Left ventricle myocardium inferior (tissue), 1 donor: Measurements from ENCODE around the gene WAS. TPM values are rescaled to one million over a fixed set of nuclear protein-coding genes. Genes with fewer than 3 reads are reported as not detected.

Source experiments
- DNase-seq: peaks from one replicate; pipeline ENCODE4 v3.0.0-alpha.2; 2020
- H3K27ac ChIP-seq: fragments of 200-600 bp; replicated peaks from 2 replicates; pipeline ENCODE4 v1.8.0; 2021
- H3K27me3 ChIP-seq: fragments of 200-600 bp; 2 replicates; pipeline ENCODE4 v1.8.0; 2021; ENCODE audit warnings: low read depth
- H3K36me3 ChIP-seq: fragments of 200-600 bp; 2 replicates; pipeline ENCODE4 v1.8.0; 2021
- H3K4me1 ChIP-seq: fragments of 200-600 bp; 2 replicates; pipeline ENCODE4 v1.8.0; 2021
- H3K4me3 ChIP-seq: fragments of 200-600 bp; 2 replicates; pipeline ENCODE4 v1.8.0; 2021; ENCODE audit warnings: mild to moderate bottlenecking, moderate library complexity
- H3K9me3 ChIP-seq: fragments of 200-600 bp; replicated peaks from 2 replicates; pipeline ENCODE4 v1.8.0; 2021
- CTCF ChIP-seq: fragments of 200-600 bp; IDR thresholded peaks from 2 replicates; pipeline ENCODE4 v1.8.0; 2021; ENCODE audit warnings: antibody characterized with exemption, mild to moderate bottlenecking, borderline replicate concordance
- intact Hi-C: fragments of 100-400 bp; cut with micrococcal nuclease; formaldehyde crosslinking; loops from one replicate; pipeline ENCODE4 v1.11.0; 2022
- total RNA-seq: library from RNA; stranded (reverse); fragmentation: NEBNext Ultra II Directional; extraction: Animal tissue kit (Norgen Biotek cat#: 25700); gene quantifications from one replicate; pipeline ENCODE4 v1.2.1, GENCODE V29; 2021
- donor health status: DM: no; HTN: yes; CAD: no; lungs with severe emphysema.

The WAS gene
- total RNA-seq, 1 donor from 2014 or later = 2.3 TPM

- Histone ChIP-seq H3K36me3 (no peaks in the 10 kb centered on the region), H3K27me3 (no peaks in the 10 kb centered on the region), H3K9me3 (no peaks in the 10 kb centered on the region), H3K4me1 (peaks cover 14% of the 10 kb centered on the region), H3K4me3 (no peak overlapping the region), H3K27ac (no peak overlapping the region)
- TF ChIP-seq CTCF = no peak
- intact Hi-C loops = no loop called here
- DNase-seq = no peak
These were observed 31.5 kb downstream of the WAS start for GRCh38 chrX:48715072-48715471.

GRCh38 chrX:48715876-48716502, 32.4 kb downstream of the WAS start:
- no peaks in the 10 kb centered on the region for H3K27me3 ChIP-seq
- H3K4me1 ChIP-seq = peaks cover 14% of the 10 kb centered on the region
- no peaks in the 10 kb centered on the region for H3K9me3 ChIP-seq
- H3K4me3 ChIP-seq = no peak overlapping the region
- no peak for TF ChIP-seq CTCF
- no peak overlapping the region for H3K27ac ChIP-seq
- DNase-seq = no peak
- intact Hi-C loops = no loop called here
- no peaks in the 10 kb centered on the region for H3K36me3 ChIP-seq

GRCh38 chrX:48719958-48720357, 36.4 kb downstream of the WAS start:
- DNase-seq = no peak
- Histone ChIP-seq H3K4me3 (no peak overlapping the region), H3K4me1 (no peaks in the 10 kb centered on the region), H3K36me3 (no peaks in the 10 kb centered on the region), H3K9me3 (no peaks in the 10 kb centered on the region), H3K27me3 (no peaks in the 10 kb centered on the region), H3K27ac (no peak overlapping the region)
- no peak for TF ChIP-seq CTCF
- intact Hi-C loops = no loop called here

- Histone ChIP-seq H3K27ac (no peak overlapping the region), H3K4me1 (no peaks in the 10 kb centered on the region), H3K27me3 (no peaks in the 10 kb centered on the region), H3K9me3 (no peaks in the 10 kb centered on the region), H3K36me3 (no peaks in the 10 kb centered on the region), H3K4me3 (no peak overlapping the region)
- TF ChIP-seq CTCF = no peak
- no peak for DNase-seq
- intact Hi-C loops = no loop called here
These were observed 37.1 kb downstream of the WAS start for GRCh38 chrX:48720577-48721250.

GRCh38 chrX:48721916-48722315, 38.3 kb downstream of the WAS start:
- Histone ChIP-seq H3K36me3 (no peaks in the 10 kb centered on the region), H3K27ac (no peak overlapping the region), H3K4me3 (no peak overlapping the region), H3K27me3 (no peaks in the 10 kb centered on the region), H3K4me1 (no peaks in the 10 kb centered on the region), H3K9me3 (no peaks in the 10 kb centered on the region)
- no peak for TF ChIP-seq CTCF
- intact Hi-C loops = no loop called here
- DNase-seq = no peak
